ENCODE measurements around the gene LYRM4.
"Not testable (repeated sequence)": the region's sequence is repeated elsewhere in the genome, so short reads cannot be mapped to it uniquely, and the experiment has no call there.

The LYRM4 gene

DNA sequence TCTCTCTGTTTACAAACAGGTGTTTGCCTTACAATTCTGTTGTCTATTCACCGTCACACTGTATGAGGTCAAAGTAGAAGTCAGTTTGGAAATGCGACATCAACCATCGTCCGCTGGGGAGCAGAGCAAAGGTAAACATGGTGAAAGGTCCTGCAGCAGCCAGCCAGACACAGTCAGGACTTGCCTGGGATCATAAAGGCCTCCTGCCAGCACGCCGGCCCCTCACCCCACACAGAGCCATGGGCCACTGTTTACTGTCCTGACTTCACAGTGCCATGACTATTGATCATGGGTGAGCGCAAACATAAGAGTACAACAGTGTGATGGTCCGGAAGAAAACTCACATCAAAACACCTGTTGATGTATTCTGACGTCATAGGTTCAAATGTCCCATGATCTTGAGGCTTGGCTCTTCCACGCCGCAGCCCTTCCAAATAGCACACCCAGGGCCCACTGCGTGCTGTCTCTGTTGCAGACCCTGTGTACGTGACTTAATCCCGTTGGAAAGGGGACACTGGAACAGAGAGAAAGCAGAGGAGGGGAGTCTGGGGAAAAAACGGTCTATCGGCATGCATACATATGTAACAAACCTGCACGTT is 192.5 kb downstream of the LYRM4 start:
- DNase-seq: no peak

DNA sequence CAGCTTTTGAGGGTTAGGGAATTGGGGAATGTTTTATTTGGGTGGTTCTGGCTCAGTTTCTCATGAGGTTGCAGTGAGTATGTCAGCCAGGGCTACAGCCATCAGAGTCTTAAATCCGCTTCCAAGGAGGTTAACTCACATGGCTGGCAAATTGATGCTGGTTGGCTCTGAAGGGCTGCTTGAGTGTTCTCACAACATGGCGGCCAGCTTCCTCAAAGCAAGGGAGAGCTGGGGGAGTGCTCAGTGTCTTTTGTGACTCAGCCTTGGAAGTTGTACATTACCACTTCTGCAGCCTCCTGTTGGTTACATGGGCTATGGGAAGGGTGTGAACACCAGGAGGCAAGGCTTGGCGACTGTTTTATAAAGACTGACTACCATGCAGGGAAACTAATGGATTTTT is 193.4 kb downstream of the LYRM4 start:
- DNase-seq: no peak

DNA sequence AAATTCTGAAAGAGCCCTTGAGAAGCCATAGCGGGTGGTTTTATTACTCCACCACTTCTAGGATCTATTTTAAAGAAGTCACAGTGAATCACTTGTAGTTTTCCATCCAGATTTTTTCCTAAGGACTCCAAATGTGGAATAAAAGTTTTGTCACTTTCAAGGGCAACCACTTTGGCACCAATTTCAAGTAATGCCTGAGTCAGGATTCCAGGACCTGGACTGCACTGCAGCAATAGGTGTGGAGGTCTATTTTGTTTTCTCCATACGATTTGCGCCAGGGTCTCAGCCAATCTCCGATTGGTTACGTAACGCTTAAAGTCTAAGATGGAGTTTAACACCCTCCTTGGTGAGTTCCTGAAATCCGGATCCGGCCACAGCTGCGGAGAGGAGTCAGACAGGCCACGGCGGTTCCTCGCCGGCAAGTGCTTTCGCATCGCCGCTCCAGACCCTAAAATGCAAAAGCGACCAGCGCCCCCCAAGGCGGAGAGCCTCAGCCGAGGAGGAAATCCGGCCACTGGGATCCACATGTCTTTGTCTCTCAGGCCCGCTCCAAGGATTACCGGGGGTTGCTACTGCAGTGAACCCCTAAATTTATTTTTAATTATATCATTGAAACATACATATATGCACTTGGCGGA is 194.2 kb downstream of the LYRM4 start:
- DNase-seq: no peak

DNA sequence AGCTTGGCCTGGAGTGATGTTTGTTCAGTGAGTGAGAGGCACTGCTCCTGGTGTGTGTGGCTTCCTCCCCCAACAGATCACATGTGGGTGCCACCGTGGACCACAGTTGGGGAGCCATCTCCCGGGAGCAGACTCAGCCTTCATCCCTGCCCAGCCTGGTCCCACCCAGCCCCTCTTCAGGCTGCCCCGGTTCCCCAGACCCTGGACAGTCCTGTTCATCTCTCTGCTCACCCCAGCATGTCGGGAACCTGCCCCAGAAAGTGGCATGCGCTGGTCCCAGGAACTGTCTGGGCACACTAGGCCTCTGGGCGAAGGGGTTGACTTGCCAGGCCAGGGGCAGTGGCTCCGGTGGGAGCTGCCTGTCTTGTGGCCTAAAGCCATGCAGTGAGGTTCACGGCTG is 197.1 kb downstream of the LYRM4 start:
- DNase-seq: no peak

DNA sequence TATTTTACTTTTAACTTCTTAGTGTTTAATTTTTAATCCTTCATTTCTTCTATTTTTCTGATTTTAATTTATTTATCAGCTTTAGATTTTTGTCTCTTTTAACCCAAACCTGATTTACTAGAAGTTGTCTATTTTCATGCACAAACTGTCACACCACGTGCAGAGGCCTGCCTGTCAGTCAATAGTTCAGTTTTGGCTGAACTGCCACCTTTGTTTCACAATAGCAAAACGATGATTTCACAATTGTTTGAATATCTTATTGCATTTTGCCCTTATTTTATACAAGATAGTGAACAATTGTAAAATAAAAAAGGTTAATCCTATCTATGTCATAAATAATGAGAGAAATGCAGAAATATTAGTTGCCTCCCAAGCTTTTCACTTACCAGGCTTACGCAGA is 199.6 kb downstream of the LYRM4 start:
- DNase-seq: no peak

DNA sequence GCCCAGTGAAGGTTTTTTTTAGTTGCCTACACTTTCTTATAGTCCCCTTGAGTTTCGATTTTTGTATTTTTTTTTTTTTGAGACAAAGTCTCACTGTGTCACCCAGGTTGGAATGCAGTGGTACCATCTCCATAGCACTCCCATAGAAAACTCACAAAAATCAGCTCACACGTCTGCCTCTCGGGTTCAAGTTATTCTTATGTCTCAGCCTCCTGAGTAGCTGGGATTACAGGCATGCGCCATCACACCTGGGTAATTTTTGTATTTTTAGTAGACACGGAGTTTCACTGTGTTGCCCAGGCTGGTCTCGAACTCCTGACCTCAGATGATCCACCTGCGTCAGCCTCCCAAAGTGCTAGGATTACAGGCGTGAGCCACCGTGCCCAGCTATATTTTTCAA is 200.3 kb downstream of the LYRM4 start:
- not testable (repeated sequence) for DNase-seq

DNA sequence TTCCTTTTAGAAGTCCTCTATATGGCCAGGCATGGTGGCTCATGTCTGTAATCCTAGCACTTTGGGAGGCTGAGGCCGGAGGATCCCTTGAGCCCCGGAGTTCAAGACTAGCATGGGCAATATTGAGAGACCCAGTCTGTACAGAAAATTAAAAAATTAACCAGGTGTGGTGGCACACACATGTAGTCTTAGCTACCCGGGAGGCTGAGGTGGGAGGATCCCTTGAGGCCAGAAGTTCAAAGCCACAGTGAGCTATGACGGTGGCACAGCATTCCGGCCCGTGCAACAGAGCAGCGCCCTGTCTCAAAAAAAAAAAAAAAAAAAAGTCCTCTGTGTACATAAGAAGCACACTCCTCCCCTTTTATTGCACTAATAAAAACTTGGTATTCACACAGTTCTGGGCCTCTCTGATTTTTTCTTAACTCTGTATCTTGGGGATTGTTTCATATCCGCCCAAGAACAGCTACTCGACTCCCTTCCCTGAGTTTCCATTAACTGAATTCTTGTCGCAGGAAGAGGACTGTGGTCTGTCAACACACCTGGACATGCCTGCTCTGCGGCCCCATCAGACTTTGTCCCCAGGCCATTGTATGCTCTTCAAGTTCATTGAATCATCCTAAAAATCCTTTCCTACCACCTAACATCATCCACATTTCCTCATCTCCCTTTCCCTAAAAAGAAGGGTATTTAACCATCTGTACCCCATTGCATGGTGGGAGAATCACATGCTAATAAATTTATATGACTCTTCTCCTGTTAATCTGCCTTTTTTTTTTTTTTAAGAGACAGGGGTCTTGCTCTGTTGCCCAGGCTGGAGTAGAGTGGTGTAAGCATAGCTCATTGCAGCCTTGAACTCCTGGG is 201.5 kb downstream of the LYRM4 start:
- no peak for DNase-seq
